ENCODE results near the gene HEYL. TPM values are rescaled to one million over a fixed set of nuclear protein-coding genes. Genes with fewer than 3 reads are reported as not detected.

HEYL gene
- total and polyA plus RNA-seq, 9 of the 15 experiments (the other 6 are each of a cell fraction or from before 2014, with no cell fraction given), result 0.13 to 0.89 (median 0.25) TPM

GRCh38 chr1:39609618-39610331 lies 29.7 kb downstream of the HEYL start (continued):
- TF ChIP-seq, protein P1, sequence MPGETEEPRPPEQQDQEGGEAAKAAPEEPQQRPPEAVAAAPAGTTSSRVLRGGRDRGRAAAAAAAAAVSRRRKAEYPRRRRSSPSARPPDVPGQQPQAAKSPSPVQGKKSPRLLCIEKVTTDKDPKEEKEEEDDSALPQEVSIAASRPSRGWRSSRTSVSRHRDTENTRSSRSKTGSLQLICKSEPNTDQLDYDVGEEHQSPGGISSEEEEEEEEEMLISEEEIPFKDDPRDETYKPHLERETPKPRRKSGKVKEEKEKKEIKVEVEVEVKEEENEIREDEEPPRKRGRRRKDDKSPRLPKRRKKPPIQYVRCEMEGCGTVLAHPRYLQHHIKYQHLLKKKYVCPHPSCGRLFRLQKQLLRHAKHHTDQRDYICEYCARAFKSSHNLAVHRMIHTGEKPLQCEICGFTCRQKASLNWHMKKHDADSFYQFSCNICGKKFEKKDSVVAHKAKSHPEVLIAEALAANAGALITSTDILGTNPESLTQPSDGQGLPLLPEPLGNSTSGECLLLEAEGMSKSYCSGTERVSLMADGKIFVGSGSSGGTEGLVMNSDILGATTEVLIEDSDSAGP (CRISPR knock-in tag; IDR thresholded peaks at IDR 0.05), result no peak
- no peak for TF ChIP-seq ATF3 (IDR thresholded peaks at IDR 0.05)
- no peak for TF ChIP-seq ATF3 (CRISPR knock-in tag; conservative IDR thresholded peaks at IDR 0.05)
- TF ChIP-seq, protein P2, sequence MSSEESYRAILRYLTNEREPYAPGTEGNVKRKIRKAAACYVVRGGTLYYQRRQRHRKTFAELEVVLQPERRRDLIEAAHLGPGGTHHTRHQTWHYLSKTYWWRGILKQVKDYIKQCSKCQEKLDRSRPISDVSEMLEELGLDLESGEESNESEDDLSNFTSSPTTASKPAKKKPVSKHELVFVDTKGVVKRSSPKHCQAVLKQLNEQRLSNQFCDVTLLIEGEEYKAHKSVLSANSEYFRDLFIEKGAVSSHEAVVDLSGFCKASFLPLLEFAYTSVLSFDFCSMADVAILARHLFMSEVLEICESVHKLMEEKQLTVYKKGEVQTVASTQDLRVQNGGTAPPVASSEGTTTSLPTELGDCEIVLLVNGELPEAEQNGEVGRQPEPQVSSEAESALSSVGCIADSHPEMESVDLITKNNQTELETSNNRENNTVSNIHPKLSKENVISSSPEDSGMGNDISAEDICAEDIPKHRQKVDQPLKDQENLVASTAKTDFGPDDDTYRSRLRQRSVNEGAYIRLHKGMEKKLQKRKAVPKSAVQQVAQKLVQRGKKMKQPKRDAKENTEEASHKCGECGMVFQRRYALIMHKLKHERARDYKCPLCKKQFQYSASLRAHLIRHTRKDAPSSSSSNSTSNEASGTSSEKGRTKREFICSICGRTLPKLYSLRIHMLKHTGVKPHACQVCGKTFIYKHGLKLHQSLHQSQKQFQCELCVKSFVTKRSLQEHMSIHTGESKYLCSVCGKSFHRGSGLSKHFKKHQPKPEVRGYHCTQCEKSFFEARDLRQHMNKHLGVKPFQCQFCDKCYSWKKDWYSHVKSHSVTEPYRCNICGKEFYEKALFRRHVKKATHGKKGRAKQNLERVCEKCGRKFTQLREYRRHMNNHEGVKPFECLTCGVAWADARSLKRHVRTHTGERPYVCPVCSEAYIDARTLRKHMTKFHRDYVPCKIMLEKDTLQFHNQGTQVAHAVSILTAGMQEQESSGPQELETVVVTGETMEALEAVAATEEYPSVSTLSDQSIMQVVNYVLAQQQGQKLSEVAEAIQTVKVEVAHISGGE (CRISPR knock-in tag; IDR thresholded peaks at IDR 0.05), result no peak
- TF ChIP-seq DPF2 (IDR thresholded peaks at IDR 0.05), result no peak
- 0 out of 2 replicates have a peak, but pooled peaks have one; percentile 41 for TF ChIP-seq CHAMP1 (IDR thresholded peaks at IDR 0.05)
- TF ChIP-seq ZNF436 (CRISPR knock-in tag; IDR thresholded peaks at IDR 0.05), result no peak
- no peak for TF ChIP-seq SMARCB1 (IDR thresholded peaks at IDR 0.05; ENCODE audit: insufficient read length, low read depth)
- TF ChIP-seq CTBP1 (IDR thresholded peaks at IDR 0.05; ENCODE audit: borderline replicate concordance), result 0 out of 2 replicates have a peak, but pooled peaks have one; percentile 29
- TF ChIP-seq ZBTB33 (CRISPR knock-in tag; IDR thresholded peaks at IDR 0.05), result peak; percentile 90
- peak in 1 of 3 experiments; percentile 32 for TF ChIP-seq YY1 (IDR thresholded peaks at IDR 0.05; ENCODE audit: borderline replicate concordance in 1 of 3, control insufficient read depth in 1 of 3, extremely low read depth in 1 of 3, insufficient read depth in 3 of 3, insufficient read length in 1 of 3, insufficient replicate concordance in 2 of 3, low read depth in 1 of 3, low read length in 2 of 3)
- no peak for TF ChIP-seq ZNF668 (CRISPR knock-in tag; IDR thresholded peaks at IDR 0.05)
- no peak for TF ChIP-seq ZC3H4 (CRISPR knock-in tag; IDR thresholded peaks at IDR 0.05; ENCODE audit: borderline replicate concordance)
- no peak for TF ChIP-seq ZNF561 (CRISPR knock-in tag; conservative IDR thresholded peaks at IDR 0.05)

All from K562 (cell line).